ENCODE results near the gene CIAO3.
A peak's percentile ranks its signal among the peaks of the same experiment; 100 is the strongest.

Gene CIAO3

GRCh38 chr16:775236-775796 lies 34.5 kb upstream of the CIAO3 start:
- no peak for DNase-seq (ENCODE audit: low spot score)

- DNase-seq (ENCODE audit: low spot score), result no peak
Measured at GRCh38 chr16:774086-775001, 33.5 kb upstream of the CIAO3 start.

DNA sequence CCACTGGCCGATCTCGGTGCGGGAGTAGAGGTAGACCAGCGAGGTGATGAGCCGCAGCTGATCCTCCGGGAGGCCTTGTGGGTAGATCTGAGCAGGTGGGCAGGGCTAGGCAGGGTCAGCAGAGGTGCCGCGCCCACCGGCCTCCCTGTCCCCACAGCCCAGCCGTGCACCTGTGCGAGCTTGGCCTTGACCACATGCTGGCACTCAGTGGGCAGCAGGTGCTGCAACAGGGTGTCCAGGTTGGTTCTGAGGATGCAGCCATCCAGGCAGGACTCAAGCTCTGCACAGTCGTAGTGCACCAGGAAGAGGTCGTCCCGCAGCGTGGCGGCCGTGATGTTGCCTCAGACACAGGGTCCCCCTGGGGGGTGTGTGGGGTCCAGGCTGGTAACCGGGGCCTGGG lies 32.2 kb upstream of the CIAO3 start:
- DNase-seq (ENCODE audit: low spot score), result no peak

DNA sequence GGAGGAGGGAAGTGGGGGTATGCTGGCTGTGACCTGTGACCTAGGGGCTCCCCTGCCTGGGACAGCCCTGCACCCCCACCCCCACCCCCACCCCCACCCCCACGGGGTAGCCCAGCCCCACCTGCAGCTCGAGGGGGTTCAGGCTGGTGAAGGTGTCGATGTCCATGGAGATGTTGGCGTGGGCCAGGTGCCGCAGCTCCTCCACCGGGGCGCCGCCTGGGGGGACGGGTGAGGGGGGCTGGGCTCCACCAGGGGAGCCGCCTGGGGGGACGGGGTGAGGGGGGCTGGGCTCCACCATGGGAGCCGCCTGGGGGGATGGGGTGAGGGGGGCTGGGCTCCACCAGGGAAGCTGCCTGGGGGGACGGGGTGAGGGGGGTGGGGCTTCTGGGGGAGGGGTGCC lies 29.6 kb upstream of the CIAO3 start:
- no peak for DNase-seq (ENCODE audit: low spot score)

DNA sequence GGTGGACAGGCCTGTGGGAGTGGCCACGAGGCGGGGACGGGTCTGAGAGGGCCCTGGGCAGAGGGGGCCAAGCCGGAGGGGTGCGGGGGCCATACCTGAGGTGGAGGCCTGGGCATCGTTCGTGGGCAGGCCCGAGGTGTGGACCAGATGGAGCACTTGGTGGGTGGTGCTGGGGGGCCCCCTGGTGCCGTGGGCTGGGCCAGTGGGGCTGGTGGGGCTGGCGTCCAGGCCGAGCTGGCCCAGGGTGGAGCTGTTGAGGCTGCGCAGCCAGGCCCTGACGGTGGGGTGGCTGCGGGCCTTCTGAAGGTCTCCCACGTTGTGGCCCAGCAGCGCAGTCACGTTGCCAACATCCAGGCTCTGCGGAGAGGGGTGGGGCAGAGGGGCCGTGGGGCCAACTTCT lies 29.1 kb upstream of the CIAO3 start:
- DNase-seq (ENCODE audit: low spot score), result no peak

- no peak for DNase-seq (ENCODE audit: low spot score)
Measured at GRCh38 chr16:769184-769784, 28.5 kb upstream of the CIAO3 start.

DNA sequence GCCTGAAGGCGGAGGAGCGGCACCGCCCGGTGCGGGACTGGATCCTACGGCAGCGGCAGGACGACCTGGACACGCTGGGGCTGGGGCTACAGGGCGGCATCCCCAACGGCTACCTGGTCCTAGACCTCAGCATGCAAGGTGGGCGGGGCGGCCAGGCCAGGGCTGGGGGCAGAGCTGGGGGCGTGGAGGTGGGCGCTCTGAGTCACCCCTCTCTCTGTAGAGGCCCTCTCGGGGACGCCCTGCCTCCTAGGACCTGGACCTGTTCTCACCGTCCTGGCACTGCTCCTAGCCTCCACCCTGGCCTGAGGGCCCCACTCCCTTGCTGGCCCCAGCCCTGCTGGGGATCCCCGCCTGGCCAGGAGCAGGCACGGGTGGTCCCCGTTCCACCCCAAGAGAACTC lies 27.6 kb upstream of the CIAO3 start:
- DNase-seq (ENCODE audit: low spot score), result no peak

DNA sequence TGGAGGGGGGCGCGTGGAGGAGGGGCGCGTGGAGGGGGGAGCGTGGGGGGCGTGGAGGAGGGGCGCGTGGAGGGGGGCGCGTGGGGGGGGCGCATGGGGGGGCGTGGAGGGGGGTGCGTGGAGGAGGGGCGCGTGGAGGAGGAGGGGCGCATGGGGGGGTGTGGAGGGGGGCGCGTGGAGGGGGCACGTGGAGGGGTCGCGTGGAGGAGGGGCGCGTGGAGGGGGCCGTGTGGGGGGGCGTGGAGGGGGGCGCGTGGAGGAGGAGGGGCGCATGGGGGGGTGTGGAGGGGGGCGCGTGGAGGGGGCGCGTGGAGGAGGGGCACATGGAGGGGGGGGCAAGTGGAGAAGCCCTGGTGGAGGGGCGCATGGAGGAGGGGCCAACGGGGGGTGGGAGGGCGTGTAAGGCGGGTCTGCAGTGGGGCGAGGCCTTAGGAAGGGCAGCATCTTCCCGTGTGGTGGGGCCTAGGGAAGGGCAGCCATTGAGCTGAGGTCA lies 27.0 kb upstream of the CIAO3 start:
- no peak for DNase-seq (ENCODE audit: low spot score)

DNA sequence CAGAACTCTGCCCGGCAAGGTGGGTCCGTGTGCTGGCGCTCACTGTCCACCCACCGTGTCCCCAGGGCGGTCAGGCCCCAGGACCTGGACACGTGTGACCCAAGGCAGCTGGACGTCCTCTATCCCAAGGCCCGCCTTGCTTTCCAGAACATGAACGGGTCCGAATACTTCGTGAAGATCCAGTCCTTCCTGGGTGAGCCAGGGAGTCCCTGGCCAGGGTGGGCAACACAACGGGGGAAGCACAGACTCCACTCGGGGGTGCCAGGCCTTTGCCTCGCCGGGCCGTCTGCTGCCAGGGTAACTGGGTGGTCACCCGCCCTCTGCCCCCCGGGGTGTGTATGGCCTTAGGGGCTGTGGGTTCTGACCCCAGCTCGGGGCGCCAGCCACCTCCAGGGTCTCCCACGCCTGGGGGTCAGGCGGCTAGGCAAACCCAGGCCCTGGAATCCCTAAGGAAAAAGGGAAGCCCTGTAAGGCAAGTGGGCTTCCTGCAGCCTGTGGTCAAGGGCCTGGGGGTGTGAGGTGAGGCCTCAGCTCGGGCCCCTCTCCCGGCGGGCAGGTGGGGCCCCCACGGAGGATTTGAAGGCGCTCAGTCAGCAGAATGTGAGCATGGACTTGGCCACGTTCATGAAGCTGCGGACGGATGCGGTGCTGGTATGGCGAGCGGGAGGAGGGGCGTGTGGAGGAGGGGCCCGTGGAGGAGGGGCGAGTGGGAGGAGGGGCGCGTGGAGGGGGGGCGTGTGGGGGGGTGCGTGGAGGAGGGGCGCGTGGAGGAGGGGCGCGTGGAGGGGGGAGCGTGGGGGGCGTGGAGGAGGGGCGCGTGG lies 26.2 kb upstream of the CIAO3 start:
- DNase-seq (ENCODE audit: low spot score), result no peak

GRCh38 chr16:766008-766819 lies 25.4 kb upstream of the CIAO3 start:
- DNase-seq (ENCODE audit: low spot score), result no peak

GRCh38 chr16:765488-765865 lies 24.7 kb upstream of the CIAO3 start:
- no peak for DNase-seq (ENCODE audit: low spot score)

- no peak for DNase-seq (ENCODE audit: low spot score)
Measured at GRCh38 chr16:764848-765487, 24.2 kb upstream of the CIAO3 start.

GRCh38 chr16:764184-764750 lies 23.5 kb upstream of the CIAO3 start:
- no peak for DNase-seq (ENCODE audit: low spot score)

DNA sequence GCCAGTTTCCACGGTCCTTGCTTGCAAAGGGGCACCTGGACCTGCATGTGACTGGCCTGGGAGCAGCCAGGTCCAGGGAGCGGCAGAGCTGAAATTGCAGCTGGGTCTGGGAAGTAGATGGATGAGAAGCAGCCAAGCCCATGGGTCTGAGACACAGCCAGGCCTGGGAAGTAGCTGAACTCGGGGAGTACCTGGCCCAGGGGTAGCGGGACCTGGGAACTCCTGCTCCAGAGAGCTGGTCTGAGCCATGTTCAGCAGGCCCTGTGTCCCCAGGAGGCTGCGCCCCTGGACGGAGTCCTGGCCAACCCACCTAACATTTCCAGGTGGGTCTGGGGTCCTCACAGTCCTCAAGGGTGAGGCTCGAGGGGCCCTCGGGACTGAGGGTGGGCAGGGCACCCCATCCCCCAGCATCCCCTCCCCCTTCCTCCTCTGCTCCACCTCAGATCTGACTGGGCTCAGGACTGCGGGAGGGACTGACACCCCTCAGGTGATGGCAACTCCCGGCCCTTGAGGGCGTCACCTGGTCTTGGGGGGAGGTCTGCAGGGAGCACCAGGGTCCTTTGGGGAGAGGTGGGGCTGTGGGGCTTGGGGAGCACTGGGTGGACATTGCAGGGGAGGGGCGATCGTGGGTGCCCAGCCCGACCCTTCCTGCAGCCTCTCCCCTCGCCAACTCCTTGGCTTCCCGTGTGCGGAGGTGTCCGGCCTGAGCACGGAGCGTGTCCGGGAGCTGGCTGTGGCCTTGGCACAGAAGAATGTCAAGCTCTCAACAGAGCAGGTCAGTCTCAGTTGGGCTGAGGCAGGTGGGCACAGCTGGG lies 22.8 kb upstream of the CIAO3 start:
- DNase-seq (ENCODE audit: low spot score), result no peak

DNA sequence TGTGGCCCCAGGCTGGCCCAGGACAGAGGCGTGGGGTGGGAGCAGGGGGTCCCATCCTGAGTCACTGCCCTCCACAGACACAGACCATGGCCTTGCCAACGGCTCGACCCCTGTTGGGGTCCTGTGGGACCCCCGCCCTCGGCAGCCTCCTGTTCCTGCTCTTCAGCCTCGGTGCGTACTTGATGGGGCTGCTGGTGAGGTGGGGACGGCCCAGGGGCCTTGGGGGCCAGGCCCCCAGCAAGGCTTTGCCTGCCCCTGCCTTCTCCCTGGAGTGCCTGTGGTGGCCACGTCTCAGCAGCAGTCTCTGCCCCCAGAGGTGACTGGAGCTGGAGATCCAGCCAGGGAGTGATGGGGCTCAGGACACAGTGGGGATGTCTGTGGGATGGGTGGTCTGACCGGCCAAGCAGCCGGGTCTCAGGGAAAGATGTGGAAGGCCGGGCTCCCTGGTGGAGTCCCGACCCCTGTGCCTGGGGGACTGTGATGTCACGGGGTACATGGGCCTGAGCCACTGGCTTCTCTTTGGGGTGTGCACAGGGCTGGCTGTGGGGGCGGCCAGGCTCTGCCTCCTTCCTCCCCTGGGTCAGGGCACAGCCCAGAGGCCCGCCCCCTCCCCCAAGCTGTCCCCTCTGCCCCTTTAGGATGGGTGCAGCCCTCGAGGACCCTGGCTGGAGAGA lies 21.9 kb upstream of the CIAO3 start:
- no peak for DNase-seq (ENCODE audit: low spot score)

- DNase-seq (ENCODE audit: low spot score), result no peak
Measured at GRCh38 chr16:761625-762513, 21.1 kb upstream of the CIAO3 start.

DNA sequence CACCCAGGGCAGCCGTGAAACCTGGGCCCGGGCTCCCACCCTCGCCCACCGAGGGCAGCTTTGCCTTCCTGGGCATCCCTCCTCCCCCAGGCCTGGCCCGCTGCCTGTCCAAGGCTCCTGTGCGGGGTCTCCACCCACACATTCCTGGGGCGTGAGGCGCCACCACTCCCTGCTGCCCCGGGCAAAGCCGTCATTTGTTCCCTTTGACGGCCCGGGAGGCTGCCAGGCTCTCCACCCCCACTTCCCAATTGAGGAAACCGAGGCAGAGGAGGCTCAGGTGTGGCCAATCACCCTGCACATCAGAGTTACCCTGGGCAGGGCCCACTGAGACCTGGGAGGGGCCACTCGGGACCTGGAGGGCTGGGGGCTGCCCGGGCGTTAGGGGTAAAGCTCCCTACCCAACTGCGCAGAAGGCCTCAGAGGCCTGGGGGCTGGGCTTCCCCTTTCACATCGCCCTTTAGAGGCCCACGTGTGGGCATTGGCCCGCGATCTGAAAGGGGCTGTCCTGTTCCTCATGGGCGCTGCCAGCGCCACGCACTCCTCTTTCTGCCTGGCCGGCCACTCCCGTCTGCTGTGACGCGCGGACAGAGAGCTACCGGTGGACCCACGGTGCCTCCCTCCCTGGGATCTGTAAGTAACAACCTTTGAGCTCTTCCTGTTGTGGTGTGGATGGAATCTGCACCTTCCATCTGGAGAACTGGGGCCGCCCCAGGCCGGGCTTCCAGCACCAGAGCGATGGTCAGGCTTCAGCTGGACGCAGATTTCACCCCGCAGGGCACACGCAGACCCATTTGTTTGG lies 19.9 kb upstream of the CIAO3 start, which contains the start of gene MSLN:
MSLN (plus strand) TSS at position 190 of the 799 bp plus-strand sequence. CDS start 1,947 bp downstream, outside the sequence.
- peak; percentile 68 for DNase-seq (ENCODE audit: low spot score)
